Caco-2 (cell line): ENCODE results near the gene PRRX2. TPM values are rescaled to one million over a fixed set of nuclear protein-coding genes. Genes with fewer than 3 reads are reported as not detected.
"Not testable (repeated sequence)": the region's sequence is repeated elsewhere in the genome, so short reads cannot be mapped to it uniquely, and the experiment has no call there.

Experiments used
- BruUV-seq: library from RNA; stranded (reverse); fragments of 400-500 nt; replicated peaks from 2 replicates; lab custom pipeline; 2021; lab: Mats Ljungman, UMichigan
- CTCF ChIA-PET: fragments of 300-600 bp; sonication (Branson Sonifier 250); formaldehyde crosslinking; loops from one replicate; lab custom pipeline; 2022; ENCODE audit warnings: antibody characterized with exemption; lab: Charles Lee
- POLR2A ChIA-PET: fragments of 300-600 bp; sonication (Branson Sonifier 250); formaldehyde crosslinking; loops from one replicate; lab custom pipeline; 2022; ENCODE audit warnings: antibody characterized with exemption; lab: Charles Lee
- DNase-seq, 2 experiments: peaks; one replicate each; pipeline versions ENCODE4 v3.0.0 to v3.0.0-alpha.2; 2020 to 2022
- H3K27me3 ChIP-seq: replicated peaks from 2 replicates; pipeline ENCODE4 v1.6.0; 2011; ENCODE audit warnings: low read length; ENCODE audit not compliant: control insufficient read depth, insufficient read depth
- H3K36me3 ChIP-seq: 2 replicates; pipeline ENCODE4 v1.5.1; 2011; ENCODE audit warnings: low read length; ENCODE audit not compliant: control insufficient read depth, insufficient read depth
- H3K4me1 ChIP-seq: fragments of 250-450 bp; sonication (Bioruptor Pico); 2 replicates; pipeline ENCODE4 v1.5.1; 2020; ENCODE audit warnings: mild to moderate bottlenecking
- H3K4me3 ChIP-seq: 2 replicates; pipeline ENCODE4 v1.5.1; 2011; ENCODE audit warnings: low read depth, mild to moderate bottlenecking, control low read depth, low read length
- H3K9me3 ChIP-seq: fragments of 250-450 bp; sonication (Bioruptor Pico); 2 replicates; pipeline ENCODE4 v1.5.1; 2020; ENCODE audit warnings: mild to moderate bottlenecking, moderate library complexity
- H3K27ac Mint-ChIP-seq: one replicate; pipeline ENCODE4 v1.8.0; 2022; ENCODE audit warnings: mixed read lengths; ENCODE audit not compliant: unreplicated experiment
- H3K27me3 Mint-ChIP-seq: one replicate; pipeline ENCODE4 v1.8.0; 2022; ENCODE audit warnings: mixed read lengths; ENCODE audit not compliant: insufficient read depth, unreplicated experiment
- H3K36me3 Mint-ChIP-seq: one replicate; pipeline ENCODE4 v1.8.0; 2022; ENCODE audit warnings: mild to moderate bottlenecking, mixed read lengths; ENCODE audit not compliant: insufficient read depth, unreplicated experiment
- H3K4me1 Mint-ChIP-seq: one replicate; pipeline ENCODE4 v1.8.0; 2022; ENCODE audit warnings: low read depth, mixed read lengths; ENCODE audit not compliant: unreplicated experiment
- H3K4me3 Mint-ChIP-seq: one replicate; pipeline ENCODE4 v1.8.0; 2022; ENCODE audit warnings: mild to moderate bottlenecking, moderate library complexity, mixed read lengths; ENCODE audit not compliant: unreplicated experiment
- H3K9me3 Mint-ChIP-seq: one replicate; pipeline ENCODE4 v1.8.0; 2022; ENCODE audit warnings: mixed read lengths; ENCODE audit not compliant: unreplicated experiment
- intact Hi-C: fragments of 100-400 bp; cut with micrococcal nuclease; formaldehyde crosslinking; loops from one replicate; pipeline ENCODE4 v1.10.0; 2022; ENCODE audit not compliant: unreplicated experiment
- total RNA-seq: library from RNA; stranded (reverse); gene quantifications from 2 replicates; pipeline ENCODE4 v1.2.3, GENCODE V29; 2022
- TF ChIP-seq, protein P1 (sequence below), 2 experiments: fragments of 200-600 bp in 1 of 2; IDR thresholded peaks; 1 replicate in 1 of 2; 2 replicates in 1 of 2; pipeline versions ENCODE4 v1.5.1 to v1.8.0; 2011 to 2022; ENCODE audit warnings: antibody characterized with exemption in 1 of 2, control low read depth in 1 of 2, inconsistent platforms in 1 of 2, low read depth in 1 of 2, low read length in 1 of 2, mild to moderate bottlenecking in 1 of 2, moderate library complexity in 1 of 2; ENCODE audit not compliant: insufficient read depth in 1 of 2, severe bottlenecking in 1 of 2, unreplicated experiment in 1 of 2

PRRX2 gene
- total RNA-seq, 1 experiment from 2014 or later: not detected

DNA sequence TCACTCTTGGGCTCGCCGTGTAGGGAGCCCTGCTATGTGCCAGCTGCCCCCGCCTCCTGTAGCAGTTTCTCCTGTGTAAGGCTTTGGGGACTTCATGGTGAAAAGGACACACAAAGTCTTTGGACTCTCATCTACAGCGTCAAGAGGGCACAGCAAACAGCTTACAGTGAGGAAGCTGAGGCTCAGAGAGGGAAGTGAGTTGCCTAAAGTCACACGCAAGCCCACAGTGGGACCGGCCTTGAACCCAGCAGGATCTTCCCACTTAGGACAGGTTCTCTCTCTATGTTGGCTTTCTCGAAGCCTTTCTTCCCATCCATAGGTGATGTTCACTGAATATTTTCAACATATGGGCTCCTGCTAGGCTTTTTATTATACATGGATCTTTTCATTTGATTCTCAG is 9.8 kb upstream of the PRRX2 start:
- H3K27ac Mint-ChIP-seq: no peak overlapping the region
- Histone ChIP-seq H3K4me1 (no peaks in the 10 kb centered on the region), H3K9me3 (no peaks in the 10 kb centered on the region), H3K4me3 (no peak overlapping the region), H3K27me3 (no peaks in the 10 kb centered on the region), H3K36me3 (no peaks in the 10 kb centered on the region)
- no peaks in the 10 kb centered on the region for H3K36me3 Mint-ChIP-seq
- no TSS peak for BruUV-seq
- TF ChIP-seq, protein P1, sequence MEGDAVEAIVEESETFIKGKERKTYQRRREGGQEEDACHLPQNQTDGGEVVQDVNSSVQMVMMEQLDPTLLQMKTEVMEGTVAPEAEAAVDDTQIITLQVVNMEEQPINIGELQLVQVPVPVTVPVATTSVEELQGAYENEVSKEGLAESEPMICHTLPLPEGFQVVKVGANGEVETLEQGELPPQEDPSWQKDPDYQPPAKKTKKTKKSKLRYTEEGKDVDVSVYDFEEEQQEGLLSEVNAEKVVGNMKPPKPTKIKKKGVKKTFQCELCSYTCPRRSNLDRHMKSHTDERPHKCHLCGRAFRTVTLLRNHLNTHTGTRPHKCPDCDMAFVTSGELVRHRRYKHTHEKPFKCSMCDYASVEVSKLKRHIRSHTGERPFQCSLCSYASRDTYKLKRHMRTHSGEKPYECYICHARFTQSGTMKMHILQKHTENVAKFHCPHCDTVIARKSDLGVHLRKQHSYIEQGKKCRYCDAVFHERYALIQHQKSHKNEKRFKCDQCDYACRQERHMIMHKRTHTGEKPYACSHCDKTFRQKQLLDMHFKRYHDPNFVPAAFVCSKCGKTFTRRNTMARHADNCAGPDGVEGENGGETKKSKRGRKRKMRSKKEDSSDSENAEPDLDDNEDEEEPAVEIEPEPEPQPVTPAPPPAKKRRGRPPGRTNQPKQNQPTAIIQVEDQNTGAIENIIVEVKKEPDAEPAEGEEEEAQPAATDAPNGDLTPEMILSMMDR (IDR thresholded peaks at IDR 0.05; ENCODE audit: insufficient read depth in 1 of 2, low read depth in 1 of 2, low read length in 1 of 2, severe bottlenecking in 1 of 2, unreplicated experiment in 1 of 2): no peak
- H3K4me1 Mint-ChIP-seq: no peaks in the 10 kb centered on the region
- H3K4me3 Mint-ChIP-seq: no peak overlapping the region
- DNase-seq: no peak
- H3K9me3 Mint-ChIP-seq: no peaks in the 10 kb centered on the region
- H3K27me3 Mint-ChIP-seq: peaks cover 2% of the 10 kb centered on the region
- POLR2A ChIA-PET: no interaction called here
- intact Hi-C loops: no loop called here
- CTCF ChIA-PET: no interaction called here

DNA sequence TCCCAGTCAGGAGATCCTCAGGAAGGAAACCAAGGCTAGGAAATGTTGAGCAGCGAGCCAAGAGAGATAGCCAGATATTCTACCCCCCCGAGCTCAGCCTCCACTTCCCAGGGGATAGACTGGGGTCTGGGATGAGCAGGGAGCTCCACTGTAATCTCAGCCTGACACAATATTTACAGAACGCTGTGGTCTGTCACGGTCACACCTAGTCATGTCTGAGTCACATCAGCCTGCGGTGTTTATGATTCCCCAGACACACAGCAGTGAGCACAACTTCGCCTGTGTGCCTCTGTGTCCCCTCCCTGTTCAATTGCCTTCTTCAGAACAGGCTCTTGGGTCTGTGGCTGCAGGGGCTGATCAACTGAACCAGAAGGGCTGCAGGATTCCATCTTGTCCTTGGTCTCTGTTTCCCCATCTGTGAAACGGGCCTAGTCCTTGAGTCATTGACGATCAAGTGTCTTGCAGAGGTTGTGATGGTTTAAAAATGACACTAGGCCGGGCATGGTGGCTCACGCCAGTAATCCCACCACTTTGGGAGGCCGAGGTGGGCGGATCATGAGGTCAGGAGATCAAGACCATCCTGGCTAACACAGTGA is 8.6 kb upstream of the PRRX2 start:
- CTCF ChIA-PET: interaction anchor here (0.6 kb wide), 2 partner anchors 127 to 625 kb away, joined by 3 to 4 read pairs; no protein-coding TSS in a partner anchor
- no peaks in the 10 kb centered on the region for H3K36me3 Mint-ChIP-seq
- no peak for DNase-seq
- peaks cover 2% of the 10 kb centered on the region for H3K27me3 Mint-ChIP-seq
- Histone ChIP-seq H3K9me3 (no peaks in the 10 kb centered on the region), H3K4me1 (no peaks in the 10 kb centered on the region), H3K27me3 (no peaks in the 10 kb centered on the region), H3K36me3 (no peaks in the 10 kb centered on the region), H3K4me3 (no peak overlapping the region)
- BruUV-seq: no TSS peak
- no peaks in the 10 kb centered on the region for H3K9me3 Mint-ChIP-seq
- no peaks in the 10 kb centered on the region for H3K4me1 Mint-ChIP-seq
- H3K4me3 Mint-ChIP-seq: no peak overlapping the region
- intact Hi-C loops: no loop called here
- H3K27ac Mint-ChIP-seq: no peak overlapping the region
- TF ChIP-seq, protein P1 (IDR thresholded peaks at IDR 0.05; ENCODE audit: insufficient read depth in 1 of 2, low read depth in 1 of 2, low read length in 1 of 2, severe bottlenecking in 1 of 2, unreplicated experiment in 1 of 2): no peak
- POLR2A ChIA-PET: no interaction called here

DNA sequence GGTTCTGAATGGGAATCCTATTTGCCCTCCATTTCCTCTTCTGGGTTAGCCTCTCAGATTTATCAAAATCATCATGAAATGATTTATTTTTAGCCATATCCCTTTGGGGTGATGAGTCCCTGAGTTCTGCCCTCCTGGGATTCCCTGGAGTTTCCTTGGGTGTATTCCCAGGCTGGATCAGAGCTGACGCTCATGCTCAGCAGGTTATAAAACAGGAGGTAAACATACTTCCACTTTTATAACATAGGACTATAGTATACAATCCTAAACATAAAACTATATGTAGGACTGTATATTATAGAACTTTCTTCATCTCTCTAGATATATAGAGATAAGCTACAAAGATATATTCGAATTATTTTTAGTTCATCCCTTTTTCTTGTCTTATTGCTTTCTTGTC is 4.4 kb upstream of the PRRX2 start:
- no peak overlapping the region for H3K4me3 Mint-ChIP-seq
- H3K27me3 Mint-ChIP-seq: peaks cover 8% of the 10 kb centered on the region
- TF ChIP-seq, protein P1 (IDR thresholded peaks at IDR 0.05; ENCODE audit: insufficient read depth in 1 of 2, low read depth in 1 of 2, low read length in 1 of 2, severe bottlenecking in 1 of 2, unreplicated experiment in 1 of 2): no peak
- Histone ChIP-seq H3K4me1 (no peaks in the 10 kb centered on the region), H3K4me3 (no peak overlapping the region), H3K9me3 (no peaks in the 10 kb centered on the region), H3K27me3 (no peaks in the 10 kb centered on the region), H3K36me3 (no peaks in the 10 kb centered on the region)
- POLR2A ChIA-PET: no interaction called here
- BruUV-seq: no TSS peak
- CTCF ChIA-PET: no interaction called here
- DNase-seq: no peak
- H3K4me1 Mint-ChIP-seq: no peaks in the 10 kb centered on the region
- no peaks in the 10 kb centered on the region for H3K36me3 Mint-ChIP-seq
- no peak overlapping the region for H3K27ac Mint-ChIP-seq
- intact Hi-C loops: no loop called here
- H3K9me3 Mint-ChIP-seq: no peaks in the 10 kb centered on the region

DNA sequence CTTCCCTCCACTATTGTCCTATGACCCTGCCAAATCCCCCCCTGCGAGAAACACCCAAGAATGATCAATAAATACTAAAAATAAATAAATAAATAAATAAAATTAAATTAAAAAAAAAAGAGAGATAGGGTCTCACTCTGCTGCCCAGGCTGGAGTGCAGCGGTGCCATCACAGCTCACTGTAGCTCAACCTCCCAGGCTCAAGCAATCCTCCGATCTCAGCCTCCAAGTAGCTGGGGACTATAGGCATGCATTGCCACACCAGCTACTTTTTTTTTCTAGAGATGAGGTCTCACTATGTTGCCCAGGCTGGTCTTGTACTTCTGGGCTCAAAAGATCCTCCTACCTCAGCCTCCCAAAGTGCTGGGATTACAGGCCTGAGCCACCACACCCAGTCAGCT is 3.2 kb upstream of the PRRX2 start:
- POLR2A ChIA-PET, H3K27me3 Mint-ChIP-seq, DNase-seq, BruUV-seq, H3K4me1 ChIP-seq, intact Hi-C loops, CTCF ChIA-PET, H3K4me3 ChIP-seq, H3K4me1 Mint-ChIP-seq, H3K4me3 Mint-ChIP-seq, H3K36me3 ChIP-seq, H3K27me3 ChIP-seq, H3K36me3 Mint-ChIP-seq, H3K9me3 ChIP-seq, H3K27ac Mint-ChIP-seq, H3K9me3 Mint-ChIP-seq: not testable (repeated sequence)
